Measurements from ENCODE around the gene ATF7. TPM values are rescaled to one million over a fixed set of nuclear protein-coding genes. Genes with fewer than 3 reads are reported as not detected.

ATF7 gene
- total and polyA plus RNA-seq, 4 donors, result 16.8 to 43.3 (median 31.7) TPM

DNA sequence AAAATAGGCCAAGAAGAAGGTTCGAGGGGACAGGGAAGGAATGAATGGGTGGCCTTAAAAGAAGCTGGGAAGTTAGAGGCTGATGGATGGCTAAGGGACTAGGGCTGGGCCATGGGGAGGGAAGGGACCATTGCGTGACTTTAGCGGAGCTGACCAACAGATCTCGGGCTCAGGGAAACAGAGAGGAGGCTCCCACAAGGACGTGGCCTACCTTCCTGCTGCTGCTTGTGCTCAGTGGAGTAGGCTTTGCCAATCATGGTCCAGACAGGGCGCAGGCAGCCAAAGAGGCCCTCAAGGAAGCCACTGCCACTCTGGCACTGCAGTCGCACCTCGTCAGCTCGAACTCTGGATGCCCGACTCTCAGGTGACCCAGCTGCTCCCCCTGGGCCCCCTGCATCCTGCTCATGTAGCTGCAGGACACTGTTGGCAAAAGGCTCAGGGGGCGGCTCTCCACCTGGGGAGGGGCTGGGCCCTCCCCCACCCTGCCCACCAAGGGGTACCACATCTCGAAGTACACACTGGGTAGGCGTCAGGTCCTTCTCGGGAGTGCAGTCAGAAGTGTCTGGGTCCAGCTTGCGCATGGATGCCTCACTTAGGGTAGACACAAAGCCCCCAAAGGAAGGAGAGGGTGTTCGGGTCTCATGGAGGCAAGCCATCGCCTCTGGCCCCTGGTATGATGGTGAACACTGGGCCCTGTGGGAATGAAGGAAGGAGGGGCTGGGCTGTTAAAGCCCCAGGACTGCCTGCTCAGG is 139.3 kb downstream of the ATF7 start:
- Histone ChIP-seq H3K27me3 (ENCODE audit: control insufficient read depth in 3 of 3, insufficient read depth in 3 of 3, low read length in 2 of 3) (no peaks in the 10 kb centered on the region), H3K4me3 (no peak overlapping the region), H3K9ac (ENCODE audit: insufficient read depth in 1 of 2, low read length in 2 of 2) (no peak overlapping the region), H3K36me3 (ENCODE audit: control insufficient read depth in 4 of 4, insufficient read depth in 4 of 4, low read length in 4 of 4) (peaks cover 0 to 39% (median 35%) of the 10 kb centered on the region in 4 donors), H3K27ac (ENCODE audit: low read depth in 1 of 2, low read length in 1 of 2) (peak overlapping the region in 1 of 2 donors; percentile 49), H3K9me3 (ENCODE audit: control insufficient read depth in 4 of 4, insufficient read depth in 3 of 4, low read length in 3 of 4) (no peaks in the 10 kb centered on the region), H3K4me1 (ENCODE audit: control insufficient read depth in 5 of 5, insufficient read depth in 5 of 5, low read length in 5 of 5) (peaks cover 0 to 8% (median 3%) of the 10 kb centered on the region in 5 donors)
- 81 to 84% methylated on average over 17 of the region's 17 CpGs for WGBS, 2 donors
- no peak for DNase-seq
- no peak for ATAC-seq (ENCODE audit: insufficient read depth, low FRiP score)
- no peak for TF ChIP-seq CTCF (IDR thresholded peaks at IDR 0.05; ENCODE audit: control extremely low read depth, extremely low read depth)

GRCh38 chr12:53485955-53486735 is 140.0 kb downstream of the ATF7 start:
- Histone ChIP-seq H3K27me3 (ENCODE audit: control insufficient read depth in 3 of 3, insufficient read depth in 3 of 3, low read length in 2 of 3) (no peaks in the 10 kb centered on the region), H3K36me3 (ENCODE audit: control insufficient read depth in 4 of 4, insufficient read depth in 4 of 4, low read length in 4 of 4) (peaks cover 0 to 45% (median 41%) of the 10 kb centered on the region in 4 donors), H3K4me3 (no peak overlapping the region), H3K9me3 (ENCODE audit: control insufficient read depth in 4 of 4, insufficient read depth in 3 of 4, low read length in 3 of 4) (no peaks in the 10 kb centered on the region), H3K4me1 (ENCODE audit: control insufficient read depth in 5 of 5, insufficient read depth in 5 of 5, low read length in 5 of 5) (peaks cover 0 to 8% (median 3%) of the 10 kb centered on the region in 5 donors), H3K27ac (ENCODE audit: low read depth in 1 of 2, low read length in 1 of 2) (no peak overlapping the region), H3K9ac (ENCODE audit: insufficient read depth in 1 of 2, low read length in 2 of 2) (no peak overlapping the region)
- no peak for TF ChIP-seq CTCF (IDR thresholded peaks at IDR 0.05; ENCODE audit: control extremely low read depth, extremely low read depth)
- ATAC-seq (ENCODE audit: insufficient read depth, low FRiP score) (no peak), DNase-seq (no peak)
- 94 to 96% methylated on average over 10 of the region's 10 CpGs for WGBS, 2 donors

GRCh38 chr12:53484686-53485575 is 141.3 kb downstream of the ATF7 start:
- peaks cover 0 to 8% (median 3%) of the 10 kb centered on the region in 5 donors for H3K4me1 ChIP-seq (ENCODE audit: control insufficient read depth in 5 of 5, insufficient read depth in 5 of 5, low read length in 5 of 5)
- H3K27me3 ChIP-seq (ENCODE audit: control insufficient read depth in 3 of 3, insufficient read depth in 3 of 3, low read length in 2 of 3), result no peaks in the 10 kb centered on the region
- TF ChIP-seq CTCF (IDR thresholded peaks at IDR 0.05; ENCODE audit: control extremely low read depth, extremely low read depth), result no peak
- ATAC-seq (ENCODE audit: insufficient read depth, low FRiP score), result peak; percentile 4
- H3K9ac ChIP-seq (ENCODE audit: insufficient read depth in 1 of 2, low read length in 2 of 2), result no peak overlapping the region
- DNase-seq, result no peak
- no peak overlapping the region for H3K27ac ChIP-seq (ENCODE audit: low read depth in 1 of 2, low read length in 1 of 2)
- H3K9me3 ChIP-seq (ENCODE audit: control insufficient read depth in 4 of 4, insufficient read depth in 3 of 4, low read length in 3 of 4), result no peaks in the 10 kb centered on the region
- 86 to 93% methylated on average over 10 of the region's 10 CpGs for WGBS, 2 donors
- H3K36me3 ChIP-seq (ENCODE audit: control insufficient read depth in 4 of 4, insufficient read depth in 4 of 4, low read length in 4 of 4), result peaks cover 7 to 52% (median 47%) of the 10 kb centered on the region in 4 donors
- no peak overlapping the region for H3K4me3 ChIP-seq
